Naive thymus-derived CD8-positive, alpha-beta T cell (primary cell): Measurements from ENCODE around the gene JAML. TPM values are rescaled to one million over a fixed set of nuclear protein-coding genes. Genes with fewer than 3 reads are reported as not detected.

Experiments used
- ATAC-seq, 2 donors: fragments of 150-1000 bp; cut with Tn5 transposase in 1 of 2; sonication (Bioruptor Pico), chemical (Tn5 transposase) in 1 of 2; 1 replicate in 1 of 2; 2 replicates in 1 of 2; pipeline ENCODE4 v1.10.0; 2021; ENCODE audit warnings: mild to moderate bottlenecking in 2 of 2, moderate library complexity in 2 of 2
- POLR2A ChIA-PET: fragments of 350-600 bp; sonication (Branson Sonifier 250); formaldehyde crosslinking; loops from one replicate; lab custom pipeline; 2021; ENCODE audit warnings: antibody characterized with exemption; lab: Charles Lee
- DNase-seq, 10 donors: peaks; one replicate each; pipeline versions ENCODE4 v3.0.0 to v3.0.0-alpha.2; 2020 to 2022
- H3K27ac Mint-ChIP-seq, 10 donors: one replicate each; pipeline ENCODE4 v1.8.0; 2020 to 2022; ENCODE audit warnings: mild to moderate bottlenecking in 10 of 10, mixed read lengths in 10 of 10, moderate library complexity in 4 of 10, inconsistent platforms in 1 of 10
- H3K27me3 Mint-ChIP-seq, 5 donors: one replicate each; pipeline ENCODE4 v1.8.0; 2021 to 2022; ENCODE audit warnings: mixed read lengths in 5 of 5
- H3K36me3 Mint-ChIP-seq, 3 donors: one replicate each; pipeline ENCODE4 v1.8.0; 2020 to 2022; ENCODE audit warnings: mixed read lengths in 3 of 3, mild to moderate bottlenecking in 2 of 3, inconsistent platforms in 1 of 3
- H3K4me1 Mint-ChIP-seq, 4 donors: one replicate each; pipeline ENCODE4 v1.8.0; 2021 to 2022; ENCODE audit warnings: mixed read lengths in 4 of 4
- H3K4me3 Mint-ChIP-seq, 10 donors: one replicate each; pipeline ENCODE4 v1.8.0; 2020 to 2022; ENCODE audit warnings: mild to moderate bottlenecking in 10 of 10, mixed read lengths in 10 of 10, moderate library complexity in 6 of 10, inconsistent platforms in 1 of 10
- H3K9me3 Mint-ChIP-seq, 9 donors: one replicate each; pipeline ENCODE4 v1.8.0; 2020 to 2022; ENCODE audit warnings: mixed read lengths in 9 of 9, mild to moderate bottlenecking in 3 of 9, inconsistent platforms in 1 of 9, moderate library complexity in 1 of 9
- polyA plus RNA-seq, 3 donors: library from polyadenylated mRNA; unstranded; fragments of 300-500 nt; fragmentation: Illumina TruSeq; gene quantifications; one replicate each; pipeline ENCODE4 v1.2.3, GENCODE V29; 2021
- total RNA-seq, 8 experiments: library from RNA in 2 of 8; stranded (reverse) in 2 of 8; gene quantifications; one replicate each; pipeline ENCODE4 v1.2.3 and lab custom pipeline; 2021 to 2026

The JAML gene
- total and polyA plus RNA-seq, 5 experiments from 2014 or later: 120 to 195 (median 159) TPM

GRCh38 chr11:118171269-118172062, 53.3 kb downstream of the JAML start:
- POLR2A ChIA-PET: interaction anchor here (1.0 to 1.3 kb wide), 3 partner anchors 9 to 179 kb away, joined by 3 read pairs; no protein-coding TSS in a partner anchor
- H3K36me3 Mint-ChIP-seq: no peaks in the 10 kb centered on the region
- peak; percentile 94 to 98 for ATAC-seq

GRCh38 chr11:118170882-118171268, 53.9 kb downstream of the JAML start:
- Mint-ChIP-seq H3K4me1 (peaks cover 2 to 7% (median 5%) of the 10 kb centered on the region in 4 donors), H3K27me3 (peaks cover 0 to 13% (median 7%) of the 10 kb centered on the region in 5 donors), H3K4me3 (no peak overlapping the region), H3K27ac (no peak overlapping the region), H3K9me3 (no peaks in the 10 kb centered on the region), H3K36me3 (no peaks in the 10 kb centered on the region)
- no peak for ATAC-seq
- POLR2A ChIA-PET: interaction anchor here (1.3 kb wide), 1 partner anchor 9 kb away, joined by 3 read pairs; no protein-coding TSS in a partner anchor
- no peak for DNase-seq

More at GRCh38 chr11:118171269-118172062, 53.3 kb downstream of the JAML start:
- Mint-ChIP-seq H3K4me3 (no peak overlapping the region), H3K9me3 (no peaks in the 10 kb centered on the region), H3K27ac (no peak overlapping the region), H3K4me1 (peaks cover 2 to 7% (median 5%) of the 10 kb centered on the region in 4 donors), H3K27me3 (peaks cover 0 to 18% (median 8%) of the 10 kb centered on the region in 5 donors)
- peak; percentile 56 to 84 (median 69) for DNase-seq

GRCh38 chr11:118170231-118170630, 54.6 kb downstream of the JAML start:
- Mint-ChIP-seq H3K27me3 (peaks cover 0 to 13% (median 7%) of the 10 kb centered on the region in 5 donors), H3K36me3 (no peaks in the 10 kb centered on the region), H3K4me3 (no peak overlapping the region), H3K9me3 (no peaks in the 10 kb centered on the region), H3K27ac (no peak overlapping the region), H3K4me1 (peaks cover 2 to 7% (median 5%) of the 10 kb centered on the region in 4 donors)
- no peak for DNase-seq
- POLR2A ChIA-PET: interaction anchor here (1.3 kb wide), 1 partner anchor 10 kb away, joined by 3 read pairs; no protein-coding TSS in a partner anchor
- ATAC-seq: no peak

- no peak for ATAC-seq
Measured at GRCh38 chr11:118169300-118170140, 55.3 kb downstream of the JAML start.

GRCh38 chr11:118168751-118169150, 56.1 kb downstream of the JAML start:
- Mint-ChIP-seq H3K36me3 (no peaks in the 10 kb centered on the region), H3K27me3 (peaks cover 0 to 15% (median 3%) of the 10 kb centered on the region in 5 donors), H3K9me3 (no peaks in the 10 kb centered on the region), H3K4me1 (peaks cover 2 to 9% (median 5%) of the 10 kb centered on the region in 4 donors), H3K4me3 (no peak overlapping the region), H3K27ac (peak overlapping the region in 1 of 10 donors; percentile 47)
- no peak for ATAC-seq
- POLR2A ChIA-PET: no interaction called here
- DNase-seq: no peak

More at GRCh38 chr11:118169300-118170140, 55.3 kb downstream of the JAML start:
- POLR2A ChIA-PET: no interaction called here
- Mint-ChIP-seq H3K27me3 (peaks cover 0 to 13% (median 6%) of the 10 kb centered on the region in 5 donors), H3K9me3 (no peaks in the 10 kb centered on the region), H3K4me3 (no peak overlapping the region), H3K4me1 (peaks cover 2 to 7% (median 5%) of the 10 kb centered on the region in 4 donors), H3K36me3 (no peaks in the 10 kb centered on the region), H3K27ac (no peak overlapping the region)
- DNase-seq: no peak

- Mint-ChIP-seq H3K27ac (peak overlapping the region in 1 of 10 donors; percentile 47), H3K4me1 (peaks cover 2 to 9% (median 5%) of the 10 kb centered on the region in 4 donors), H3K27me3 (peaks cover 0 to 18% (median 3%) of the 10 kb centered on the region in 5 donors), H3K4me3 (no peak overlapping the region), H3K36me3 (no peaks in the 10 kb centered on the region), H3K9me3 (no peaks in the 10 kb centered on the region)
- POLR2A ChIA-PET: no interaction called here
- no peak for ATAC-seq
- no peak for DNase-seq
Measured at GRCh38 chr11:118168316-118168715, 56.5 kb downstream of the JAML start.

- DNase-seq (no peak), ATAC-seq (no peak)
- Mint-ChIP-seq H3K27ac (no peak overlapping the region), H3K36me3 (no peaks in the 10 kb centered on the region), H3K27me3 (peaks cover 0 to 20% (median 3%) of the 10 kb centered on the region in 5 donors), H3K4me3 (no peak overlapping the region), H3K9me3 (no peaks in the 10 kb centered on the region), H3K4me1 (peaks cover 2 to 7% (median 5%) of the 10 kb centered on the region in 4 donors)
- POLR2A ChIA-PET: no interaction called here
Measured at GRCh38 chr11:118167906-118168305, 56.9 kb downstream of the JAML start.

GRCh38 chr11:118167253-118167652, 57.6 kb downstream of the JAML start:
- H3K9me3 Mint-ChIP-seq: no peaks in the 10 kb centered on the region
- H3K36me3 Mint-ChIP-seq: no peaks in the 10 kb centered on the region
- ATAC-seq: no peak

GRCh38 chr11:118166641-118167040, 58.2 kb downstream of the JAML start:
- H3K27me3 Mint-ChIP-seq: peaks cover 0 to 20% (median 3%) of the 10 kb centered on the region in 5 donors
- no peaks in the 10 kb centered on the region for H3K9me3 Mint-ChIP-seq
- H3K27ac Mint-ChIP-seq: no peak overlapping the region
- no peak overlapping the region for H3K4me3 Mint-ChIP-seq
- H3K4me1 Mint-ChIP-seq: peaks cover under 1 to 6% (median 2%) of the 10 kb centered on the region in 4 donors
- DNase-seq (no peak), ATAC-seq (no peak)
- POLR2A ChIA-PET: no interaction called here
- H3K36me3 Mint-ChIP-seq: no peaks in the 10 kb centered on the region

More at GRCh38 chr11:118167253-118167652, 57.6 kb downstream of the JAML start:
- Mint-ChIP-seq H3K4me1 (peaks cover 2 to 7% (median 5%) of the 10 kb centered on the region in 4 donors), H3K4me3 (no peak overlapping the region), H3K27ac (no peak overlapping the region), H3K27me3 (peaks cover 0 to 20% (median 3%) of the 10 kb centered on the region in 5 donors)
- POLR2A ChIA-PET: no interaction called here
- DNase-seq: no peak

GRCh38 chr11:118164885-118165284, 59.9 kb downstream of the JAML start:
- ATAC-seq: no peak
- Mint-ChIP-seq H3K36me3 (no peaks in the 10 kb centered on the region), H3K27ac (no peak overlapping the region), H3K27me3 (peaks cover under 1 to 16% (median 3%) of the 10 kb centered on the region in 5 donors), H3K9me3 (no peaks in the 10 kb centered on the region), H3K4me1 (peaks cover 0 to 3% (median 0%) of the 10 kb centered on the region in 4 donors), H3K4me3 (no peak overlapping the region)
- POLR2A ChIA-PET: no interaction called here
- no peak for DNase-seq

GRCh38 chr11:118163494-118163893, 61.3 kb downstream of the JAML start:
- Mint-ChIP-seq H3K36me3 (no peaks in the 10 kb centered on the region), H3K27ac (no peak overlapping the region), H3K27me3 (peaks cover 4 to 17% (median 12%) of the 10 kb centered on the region in 5 donors), H3K4me1 (peaks cover 0 to 2% (median 0%) of the 10 kb centered on the region in 4 donors), H3K4me3 (no peak overlapping the region), H3K9me3 (no peaks in the 10 kb centered on the region)
- POLR2A ChIA-PET: no interaction called here
- ATAC-seq (no peak), DNase-seq (no peak)

- ATAC-seq: no peak
- Mint-ChIP-seq H3K4me1 (peaks cover 0 to 3% (median 1%) of the 10 kb centered on the region in 4 donors), H3K9me3 (no peaks in the 10 kb centered on the region), H3K36me3 (no peaks in the 10 kb centered on the region), H3K27ac (no peak overlapping the region), H3K4me3 (no peak overlapping the region), H3K27me3 (peaks cover 5 to 23% (median 16%) of the 10 kb centered on the region in 5 donors)
- POLR2A ChIA-PET: no interaction called here
- DNase-seq: no peak
Measured at GRCh38 chr11:118162846-118163245, 62.0 kb downstream of the JAML start.
